H4 (cell line): ENCODE data around the gene REPS1. TPM values are rescaled to one million over a fixed set of nuclear protein-coding genes. Genes with fewer than 3 reads are reported as not detected.
A peak's percentile ranks its signal among the peaks of the same experiment; 100 is the strongest.
"Not testable (repeated sequence)": the region's sequence is repeated elsewhere in the genome, so short reads cannot be mapped to it uniquely, and the experiment has no call there.

Experiments
- DNase-seq: peaks from one replicate; pipeline ENCODE4 v3.0.0-alpha.2; 2015; ENCODE audit warnings: low spot score
- total RNA-seq: library from RNA; depleted of rRNA; stranded (reverse); fragments of >200 nt; shearing (Covaris generic); gene quantifications from 2 replicates; pipeline ENCODE4 v1.2.3, GENCODE V29; 2014

REPS1 gene
- total RNA-seq, 1 experiment from 2014 or later: 25.1 TPM

GRCh38 chr6:139003751-139004150, 15.7 kb upstream of the REPS1 start:
- DNase-seq: no peak

DNA sequence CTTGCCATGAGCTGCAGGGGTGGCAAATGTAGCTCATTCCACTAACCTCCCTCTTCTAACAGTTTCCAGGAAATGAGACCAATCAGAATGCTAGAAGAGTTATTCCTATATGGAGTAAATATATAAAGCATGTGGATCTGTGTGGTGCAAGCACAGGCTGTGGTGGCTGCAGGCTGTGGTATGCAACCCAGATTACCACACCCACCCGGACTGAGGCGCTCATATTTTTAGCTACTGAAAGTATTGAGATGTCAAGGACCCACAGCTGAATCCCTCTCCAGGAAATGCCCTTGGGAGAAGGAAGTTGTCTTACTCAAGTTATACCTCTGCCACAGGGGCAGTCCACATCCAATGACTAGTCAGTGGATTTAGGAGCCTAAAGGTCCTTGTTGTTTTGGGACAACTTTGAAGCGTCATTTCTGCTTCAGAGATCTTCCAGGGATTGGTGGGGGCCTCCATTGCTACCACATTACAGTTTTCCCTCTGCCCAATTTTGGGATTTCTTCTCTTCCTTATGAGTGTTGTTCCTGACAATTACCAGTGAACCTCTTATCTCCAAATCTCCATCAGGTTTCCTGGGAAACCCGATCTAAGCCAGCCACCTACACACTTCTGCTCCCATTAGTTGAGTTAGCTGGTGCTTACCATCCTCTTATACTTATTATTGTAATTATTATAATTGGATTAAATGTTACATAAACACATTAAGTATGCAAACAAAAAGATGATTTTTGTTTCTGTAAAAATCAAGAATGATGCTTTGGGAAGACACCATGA, 12.1 kb upstream of the REPS1 start:
- DNase-seq: no peak

DNA sequence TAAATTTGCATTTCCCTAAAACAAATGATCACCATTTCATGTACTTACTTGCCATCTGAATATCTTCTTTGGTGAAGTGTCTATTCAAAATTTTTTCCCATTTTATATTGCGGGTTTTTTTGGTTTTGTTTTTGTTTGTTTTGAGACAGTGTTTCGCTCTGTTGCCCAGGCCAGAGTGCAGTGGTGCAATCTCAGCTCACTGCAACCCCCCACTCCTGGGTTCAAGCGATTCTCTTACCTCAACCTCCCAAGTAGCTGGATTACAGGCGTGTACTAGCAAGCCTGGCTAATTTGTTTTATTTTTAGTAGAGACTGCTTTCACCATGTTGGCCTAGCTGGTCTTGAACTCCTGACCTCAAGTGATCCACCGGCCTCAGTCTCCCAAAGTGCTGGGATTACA, 9.1 kb upstream of the REPS1 start:
- no peak for DNase-seq

GRCh38 chr6:138996524-138996923, 8.5 kb upstream of the REPS1 start:
- DNase-seq: no peak

DNA sequence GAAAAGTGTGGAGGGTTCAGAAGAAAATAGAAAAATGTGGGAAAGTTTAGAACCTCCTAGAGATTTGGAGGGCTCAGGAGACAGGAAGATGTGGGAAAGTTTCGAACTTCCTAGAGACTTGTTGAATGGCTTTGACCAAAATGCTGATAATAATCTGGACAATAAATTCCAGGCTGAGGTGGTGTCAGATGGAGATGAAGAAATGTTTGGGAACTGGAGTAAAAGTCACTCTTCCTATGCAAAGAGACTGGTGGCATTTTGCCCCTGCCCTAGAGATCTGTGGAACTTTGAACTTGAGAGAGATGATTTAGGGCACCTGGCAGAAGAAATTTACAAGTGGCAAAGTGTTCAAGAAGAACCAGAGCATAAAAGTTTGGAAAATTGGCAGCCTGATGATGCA, 5.4 kb upstream of the REPS1 start:
- not testable (repeated sequence) for DNase-seq

- DNase-seq: not testable (repeated sequence)
Measured at GRCh38 chr6:138992965-138993364, 4.9 kb upstream of the REPS1 start.

GRCh38 chr6:138991206-138991605, 3.2 kb upstream of the REPS1 start:
- DNase-seq: no peak

GRCh38 chr6:138989098-138989983, 1.3 kb upstream of the REPS1 start:
- DNase-seq: no peak

DNA sequence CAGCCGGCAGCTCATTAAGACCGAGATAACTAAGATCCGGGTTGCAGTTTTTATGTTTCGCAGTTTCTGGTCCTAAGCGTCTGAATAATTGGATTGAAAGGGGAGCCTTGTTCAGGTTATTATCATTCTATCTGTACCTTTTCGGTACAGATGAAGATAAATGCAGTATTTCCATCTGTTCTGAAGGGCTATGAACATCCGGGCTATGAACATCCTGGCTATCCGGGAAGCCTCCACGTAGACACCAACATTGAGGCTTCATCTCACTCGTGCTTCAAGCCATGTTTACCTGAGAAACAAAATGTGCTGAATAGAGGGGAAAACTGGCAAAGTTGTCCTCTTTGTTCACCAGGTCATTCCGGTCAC, 399 bp upstream of the REPS1 start:
- DNase-seq: no peak

GRCh38 chr6:138987080-138987642, 892 bp downstream of the REPS1 start:
- DNase-seq: no peak

DNA sequence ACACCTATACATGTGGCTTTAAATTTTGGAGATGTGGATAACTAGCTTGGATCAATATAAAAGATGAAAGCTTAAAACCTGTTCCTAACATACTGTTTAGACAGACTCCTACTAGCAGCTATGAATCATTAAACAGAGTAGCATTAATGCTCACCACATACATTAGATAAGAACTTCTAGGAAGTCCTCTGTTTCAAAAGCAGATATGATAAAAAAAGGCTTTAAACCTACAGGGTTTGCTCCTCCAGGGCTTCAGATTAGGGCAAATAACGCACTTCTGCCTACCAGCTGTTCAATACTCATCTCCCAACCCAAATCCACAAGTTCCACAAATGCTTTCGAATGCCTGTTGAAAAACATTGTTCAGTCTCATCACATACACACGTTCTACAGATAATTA, 1.5 kb downstream of the REPS1 start:
- no peak for DNase-seq

DNA sequence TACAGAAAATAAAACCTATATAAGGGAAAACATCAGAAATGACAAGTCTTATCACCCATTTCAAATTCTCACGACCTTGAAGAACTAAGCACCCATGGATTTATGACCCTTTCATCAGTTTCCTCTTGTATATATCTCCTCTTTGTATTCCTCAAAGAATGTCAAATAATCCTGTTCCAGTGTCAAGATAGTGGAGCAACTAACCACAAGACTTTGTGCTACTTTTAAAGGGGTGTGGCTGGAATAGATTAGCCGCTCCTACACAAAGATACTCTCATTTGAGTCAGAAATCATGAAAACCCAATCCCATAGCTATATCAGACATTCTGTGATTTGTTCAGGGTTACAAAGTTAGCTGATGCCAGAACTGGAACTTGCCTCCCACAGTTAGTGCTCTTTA, 6.6 kb downstream of the REPS1 start:
- no peak for DNase-seq

GRCh38 chr6:138979813-138980668, 8.0 kb downstream of the REPS1 start:
- DNase-seq: no peak

GRCh38 chr6:138979365-138979764, 8.7 kb downstream of the REPS1 start:
- DNase-seq: no peak

GRCh38 chr6:138978229-138978628, 9.8 kb downstream of the REPS1 start:
- DNase-seq: no peak

GRCh38 chr6:138977646-138978167, 10.3 kb downstream of the REPS1 start:
- no peak for DNase-seq

GRCh38 chr6:138977242-138977641, 10.8 kb downstream of the REPS1 start:
- no peak for DNase-seq

DNA sequence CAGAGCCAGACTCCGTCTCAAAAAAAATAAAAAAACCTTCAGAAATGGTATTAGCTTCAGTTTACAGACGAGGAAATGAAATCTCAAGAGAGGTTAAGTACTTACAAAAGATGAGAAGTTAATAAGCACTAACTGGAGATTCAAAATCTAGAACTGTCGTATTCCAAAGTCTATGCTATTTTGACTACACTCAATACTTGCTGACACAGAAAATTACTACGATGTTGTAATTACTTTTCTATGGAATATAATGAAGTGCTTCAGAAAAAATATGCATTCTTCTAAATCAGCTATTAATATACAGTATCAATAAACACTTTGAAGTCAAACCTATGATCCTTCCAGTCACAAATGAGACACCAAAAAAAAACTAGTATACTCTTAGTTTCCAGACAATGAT, 12.2 kb downstream of the REPS1 start:
- no peak for DNase-seq

GRCh38 chr6:138973466-138974153, 14.4 kb downstream of the REPS1 start:
- no peak for DNase-seq

GRCh38 chr6:138972226-138972665, 15.8 kb downstream of the REPS1 start:
- peak; percentile 3 for DNase-seq

GRCh38 chr6:138971601-138972000, 16.5 kb downstream of the REPS1 start:
- DNase-seq: no peak
